ENCODE results near the gene SPRY1. TPM values are rescaled to one million over a fixed set of nuclear protein-coding genes. Genes with fewer than 3 reads are reported as not detected.
A peak's percentile ranks its signal among the peaks of the same experiment; 100 is the strongest.

Gene SPRY1
- total RNA-seq, 1 experiment from 2014 or later, result 76.3 TPM

DNA sequence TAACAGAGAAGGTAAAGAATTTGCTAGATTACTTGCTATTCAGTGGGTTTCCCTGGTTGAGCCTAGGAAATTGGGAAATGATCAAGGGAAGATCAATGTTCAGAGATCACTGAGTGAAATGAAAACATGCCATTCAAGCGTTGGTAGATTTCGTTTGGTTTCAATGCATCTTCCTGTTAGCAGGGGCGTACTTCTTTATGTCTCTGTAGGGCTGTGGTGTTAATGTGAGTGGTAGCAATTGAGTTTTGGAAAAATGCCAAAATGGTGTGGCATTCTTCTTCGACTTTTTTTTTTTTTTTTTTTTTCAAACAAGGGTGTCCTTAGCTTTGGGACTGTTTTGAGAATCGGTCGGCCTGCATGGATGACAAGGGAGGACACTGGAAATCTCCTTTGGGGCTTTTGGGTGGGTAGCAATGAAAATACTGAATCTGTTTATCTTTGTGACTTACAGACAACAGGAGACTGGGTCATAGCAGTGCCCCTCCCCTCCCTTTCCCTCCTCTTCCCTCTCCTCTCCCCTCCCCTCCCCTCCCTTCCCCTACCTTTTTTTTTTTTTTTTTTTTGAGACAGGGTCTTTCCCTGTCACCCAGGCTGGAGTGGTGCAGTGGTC is 50.4 kb downstream of the SPRY1 start:
- H3K27me3 ChIP-seq (ENCODE audit: insufficient read depth, low read length), result no peaks in the 10 kb centered on the region
- DNase-seq, result no peak
- no peak overlapping the region for H2AFZ ChIP-seq (ENCODE audit: low read length)
- peaks cover 5% of the 10 kb centered on the region for H3K4me1 ChIP-seq (ENCODE audit: insufficient read depth, low read length)
- H3K23ac ChIP-seq (ENCODE audit: insufficient read length, low read depth, low read length), result no peak overlapping the region
- Mint-ChIP-seq H3K27me3 (ENCODE audit: low read depth) (no peaks in the 10 kb centered on the region), H3K36me3 (ENCODE audit: insufficient read depth in 1 of 3, low read depth in 3 of 3) (no peaks in the 10 kb centered on the region), H3K4me1 (peaks cover 32 to 35% of the 10 kb centered on the region in 2 experiments), H3K4me3 (no peak overlapping the region), H3K27ac (peak overlapping the region in 1 of 3 experiments; percentile 6; a peak in 3 of 7 replicates), H3K9me3 (no peaks in the 10 kb centered on the region)
- H2BK120ac ChIP-seq (ENCODE audit: low read depth, low read length, poor library complexity, severe bottlenecking), result no peak overlapping the region
- H3K18ac ChIP-seq (ENCODE audit: insufficient read length, low read depth, low read length), result no peak overlapping the region
- peaks cover 5% of the 10 kb centered on the region for H3K23me2 ChIP-seq (ENCODE audit: insufficient read length, low read depth, low read length, poor library complexity, severe bottlenecking)
- no peak overlapping the region for H2BK5ac ChIP-seq (ENCODE audit: insufficient read length, low read length)
- H3K4ac ChIP-seq (ENCODE audit: low read depth, low read length), result no peak overlapping the region
- H2BK15ac ChIP-seq (ENCODE audit: low read depth, low read length), result no peak overlapping the region
- no peak overlapping the region for H3K56ac ChIP-seq (ENCODE audit: insufficient read length, low read depth, low read length)
- H3K9me3 ChIP-seq (ENCODE audit: control insufficient read depth, low read depth, low read length), result no peaks in the 10 kb centered on the region
- TF ChIP-seq, protein P1, sequence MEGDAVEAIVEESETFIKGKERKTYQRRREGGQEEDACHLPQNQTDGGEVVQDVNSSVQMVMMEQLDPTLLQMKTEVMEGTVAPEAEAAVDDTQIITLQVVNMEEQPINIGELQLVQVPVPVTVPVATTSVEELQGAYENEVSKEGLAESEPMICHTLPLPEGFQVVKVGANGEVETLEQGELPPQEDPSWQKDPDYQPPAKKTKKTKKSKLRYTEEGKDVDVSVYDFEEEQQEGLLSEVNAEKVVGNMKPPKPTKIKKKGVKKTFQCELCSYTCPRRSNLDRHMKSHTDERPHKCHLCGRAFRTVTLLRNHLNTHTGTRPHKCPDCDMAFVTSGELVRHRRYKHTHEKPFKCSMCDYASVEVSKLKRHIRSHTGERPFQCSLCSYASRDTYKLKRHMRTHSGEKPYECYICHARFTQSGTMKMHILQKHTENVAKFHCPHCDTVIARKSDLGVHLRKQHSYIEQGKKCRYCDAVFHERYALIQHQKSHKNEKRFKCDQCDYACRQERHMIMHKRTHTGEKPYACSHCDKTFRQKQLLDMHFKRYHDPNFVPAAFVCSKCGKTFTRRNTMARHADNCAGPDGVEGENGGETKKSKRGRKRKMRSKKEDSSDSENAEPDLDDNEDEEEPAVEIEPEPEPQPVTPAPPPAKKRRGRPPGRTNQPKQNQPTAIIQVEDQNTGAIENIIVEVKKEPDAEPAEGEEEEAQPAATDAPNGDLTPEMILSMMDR (conservative IDR thresholded peaks at IDR 0.05), result no peak
- no peak overlapping the region for H3K14ac ChIP-seq (ENCODE audit: insufficient read depth, low read length)
- H4K5ac ChIP-seq (ENCODE audit: insufficient read length, low read depth, low read length), result no peak overlapping the region
- WGBS (ENCODE audit: extremely low coverage, insufficient read length, low lambda C conversion rate), result no CpG with 5 or more reads among the region's 6 CpGs
- no peak overlapping the region for H2BK20ac ChIP-seq (ENCODE audit: low read depth, low read length, poor library complexity, severe bottlenecking)
- no peaks in the 10 kb centered on the region for H3K79me1 ChIP-seq (ENCODE audit: insufficient read depth, low read depth, low read length, poor library complexity, severe bottlenecking)
- no peaks in the 10 kb centered on the region for H4K20me1 ChIP-seq (ENCODE audit: control insufficient read depth, insufficient read depth, insufficient read length)
- no peak overlapping the region for H3K27ac ChIP-seq (ENCODE audit: insufficient read length, low read depth, low read length)
- no peak overlapping the region for H2BK12ac ChIP-seq (ENCODE audit: insufficient read length, low read depth, low read length)
- no peak overlapping the region for H3T11ph ChIP-seq (ENCODE audit: low read length)
- no peak overlapping the region for H4K8ac ChIP-seq (replicated peaks; ENCODE audit: insufficient read length, low read depth, low read length)
- H3K9ac ChIP-seq (ENCODE audit: extremely low read depth, insufficient read length, low read length), result no peak overlapping the region
- no peak overlapping the region for H3K4me2 ChIP-seq (ENCODE audit: insufficient read depth, insufficient read length, low read length)
- H4K91ac ChIP-seq (ENCODE audit: insufficient read length, low read depth, low read length), result no peak overlapping the region
- no peak overlapping the region for H2AK5ac ChIP-seq (ENCODE audit: insufficient read length, low read length)
- H3K79me2 ChIP-seq (ENCODE audit: insufficient read depth, low read length), result no peaks in the 10 kb centered on the region

All from H9 (cell line).